ENCODE data around the gene MAP2K5. TPM values are rescaled to one million over a fixed set of nuclear protein-coding genes. Genes with fewer than 3 reads are reported as not detected.

The MAP2K5 gene
- total RNA-seq, 1 donor from 2014 or later, result 1.1 TPM

DNA sequence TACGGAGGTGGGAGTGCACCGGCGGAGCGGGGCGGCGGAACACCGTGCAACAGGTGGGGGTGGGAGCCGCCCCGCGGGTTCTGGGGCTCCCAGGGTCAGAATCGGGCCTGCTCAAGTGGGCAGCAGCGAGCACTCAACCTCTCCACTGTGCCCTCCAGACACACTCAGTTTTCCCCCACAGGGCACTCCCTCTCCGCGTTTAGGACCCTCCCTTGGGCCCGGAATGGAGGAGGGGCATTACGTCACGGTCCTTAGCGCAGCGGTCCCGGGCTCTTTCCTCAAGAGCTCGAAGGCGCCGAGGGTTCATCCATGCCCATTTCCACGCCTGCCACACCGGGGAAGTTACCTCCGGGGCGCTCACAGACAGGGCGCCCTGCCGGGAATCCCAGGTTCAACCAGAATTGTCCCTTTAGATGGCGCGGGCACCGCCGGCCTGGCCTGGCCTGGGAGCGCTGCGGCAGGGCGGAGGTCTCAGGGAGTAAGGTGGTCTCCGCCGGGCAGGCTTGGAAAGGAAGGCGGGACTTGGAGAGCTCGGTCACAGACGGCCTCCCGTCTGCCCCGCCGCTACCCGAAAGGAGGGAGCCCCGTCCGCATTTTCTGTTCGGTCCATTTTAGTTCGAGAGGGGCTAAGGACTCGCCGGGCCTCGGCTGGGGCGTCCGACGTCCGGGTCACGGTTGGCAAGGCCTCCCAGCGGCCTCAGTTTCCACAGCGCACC is 292.2 kb downstream of the MAP2K5 start:
- Histone ChIP-seq H3K27me3 (peaks cover 34% of the 10 kb centered on the region), H3K27ac (no peak overlapping the region), H3K36me3 (no peaks in the 10 kb centered on the region), H3K4me3 (peak overlapping the region; percentile 38 to 56), H3K9me3 (no peaks in the 10 kb centered on the region), H3K4me1 (peaks cover 10 to 32% of the 10 kb centered on the region in 2 donors)
- no peak for DNase-seq (ENCODE audit: low spot score in 2 of 2)
- TF ChIP-seq, protein P1, sequence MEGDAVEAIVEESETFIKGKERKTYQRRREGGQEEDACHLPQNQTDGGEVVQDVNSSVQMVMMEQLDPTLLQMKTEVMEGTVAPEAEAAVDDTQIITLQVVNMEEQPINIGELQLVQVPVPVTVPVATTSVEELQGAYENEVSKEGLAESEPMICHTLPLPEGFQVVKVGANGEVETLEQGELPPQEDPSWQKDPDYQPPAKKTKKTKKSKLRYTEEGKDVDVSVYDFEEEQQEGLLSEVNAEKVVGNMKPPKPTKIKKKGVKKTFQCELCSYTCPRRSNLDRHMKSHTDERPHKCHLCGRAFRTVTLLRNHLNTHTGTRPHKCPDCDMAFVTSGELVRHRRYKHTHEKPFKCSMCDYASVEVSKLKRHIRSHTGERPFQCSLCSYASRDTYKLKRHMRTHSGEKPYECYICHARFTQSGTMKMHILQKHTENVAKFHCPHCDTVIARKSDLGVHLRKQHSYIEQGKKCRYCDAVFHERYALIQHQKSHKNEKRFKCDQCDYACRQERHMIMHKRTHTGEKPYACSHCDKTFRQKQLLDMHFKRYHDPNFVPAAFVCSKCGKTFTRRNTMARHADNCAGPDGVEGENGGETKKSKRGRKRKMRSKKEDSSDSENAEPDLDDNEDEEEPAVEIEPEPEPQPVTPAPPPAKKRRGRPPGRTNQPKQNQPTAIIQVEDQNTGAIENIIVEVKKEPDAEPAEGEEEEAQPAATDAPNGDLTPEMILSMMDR (IDR thresholded peaks at IDR 0.05), result no peak
- intact Hi-C loops (cut with DNase I), result loop anchor here (5.0 to 10.0 kb wide), 2 partner anchors 377 to 890 kb away; no protein-coding TSS in a partner anchor

DNA sequence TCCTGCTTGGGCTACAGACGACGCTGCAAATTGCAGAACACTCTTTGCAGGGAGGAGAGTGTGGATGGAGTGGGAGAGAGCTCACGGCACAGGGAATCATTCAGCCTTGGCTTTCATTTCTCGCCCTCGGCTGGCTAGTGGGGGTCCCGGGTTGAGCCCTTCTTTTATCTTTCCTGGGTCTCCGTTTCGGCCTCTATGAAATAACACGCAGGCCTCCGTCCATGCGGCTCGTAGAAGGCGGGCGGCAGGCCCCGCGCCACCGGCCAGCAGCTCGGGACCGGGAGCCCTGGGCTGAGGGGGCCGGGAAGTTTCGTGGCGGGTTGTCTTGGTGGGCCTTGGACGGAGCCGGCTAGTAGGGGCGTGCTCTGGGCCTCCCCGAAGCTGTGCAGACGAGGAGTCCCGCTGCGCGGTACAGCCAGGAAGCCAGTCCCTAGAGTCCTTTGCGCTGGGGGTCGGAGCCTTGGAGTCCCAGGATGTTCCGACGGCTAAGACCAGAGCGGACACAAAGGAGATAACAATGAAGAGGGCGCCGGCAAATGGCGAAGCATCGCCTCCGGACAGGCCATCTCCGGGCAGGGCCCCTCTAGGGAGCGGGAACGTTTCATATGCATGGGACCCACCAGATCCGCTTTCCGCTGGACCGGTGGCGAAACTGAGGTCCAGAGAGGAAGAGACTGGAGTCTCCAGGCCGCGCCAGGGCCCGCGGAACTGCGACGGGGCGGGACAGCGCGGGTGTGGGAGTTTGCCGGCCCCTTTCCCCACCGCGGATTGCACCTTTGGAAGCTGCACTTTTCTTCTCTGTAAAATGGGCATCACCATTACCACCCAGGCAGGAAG is 293.0 kb downstream of the MAP2K5 start:
- Histone ChIP-seq H3K4me3 (peak overlapping the region; percentile 38 to 56), H3K36me3 (no peaks in the 10 kb centered on the region), H3K27me3 (peaks cover 26% of the 10 kb centered on the region), H3K9me3 (no peaks in the 10 kb centered on the region), H3K4me1 (peaks cover 10 to 32% of the 10 kb centered on the region in 2 donors), H3K27ac (no peak overlapping the region)
- intact Hi-C loops (cut with DNase I), result loop anchor here (5.0 to 10.0 kb wide), 2 partner anchors 378 to 891 kb away; no protein-coding TSS in a partner anchor
- TF ChIP-seq, protein P1 (IDR thresholded peaks at IDR 0.05), result no peak
- no peak for DNase-seq (ENCODE audit: low spot score in 2 of 2)

DNA sequence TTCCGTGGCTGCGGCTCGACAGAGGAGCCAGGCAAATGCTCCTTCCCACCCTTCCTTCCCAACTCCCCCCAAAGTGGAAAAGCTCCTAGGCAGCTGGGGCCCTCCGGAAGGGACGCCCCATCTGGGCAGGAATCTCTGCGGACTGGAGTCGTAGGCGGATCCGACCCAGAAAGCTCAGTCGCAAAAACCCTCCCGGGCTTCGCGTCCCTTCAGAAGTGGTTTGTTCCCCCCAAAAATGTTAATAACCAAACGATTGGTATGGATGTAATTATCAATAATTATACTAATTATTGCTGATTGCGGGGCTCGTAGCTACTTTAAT is 293.6 kb downstream of the MAP2K5 start:
- Histone ChIP-seq H3K4me1 (peaks cover 10 to 32% of the 10 kb centered on the region in 2 donors), H3K27me3 (peaks cover 26% of the 10 kb centered on the region), H3K27ac (no peak overlapping the region), H3K4me3 (peak overlapping the region; percentile 38 to 56), H3K36me3 (no peaks in the 10 kb centered on the region), H3K9me3 (no peaks in the 10 kb centered on the region)
- intact Hi-C loops (cut with DNase I), result loop anchor here (5.0 to 10.0 kb wide), 2 partner anchors 379 to 891 kb away; no protein-coding TSS in a partner anchor
- TF ChIP-seq, protein P1 (IDR thresholded peaks at IDR 0.05), result no peak
- DNase-seq (ENCODE audit: low spot score in 2 of 2), result no peak

DNA sequence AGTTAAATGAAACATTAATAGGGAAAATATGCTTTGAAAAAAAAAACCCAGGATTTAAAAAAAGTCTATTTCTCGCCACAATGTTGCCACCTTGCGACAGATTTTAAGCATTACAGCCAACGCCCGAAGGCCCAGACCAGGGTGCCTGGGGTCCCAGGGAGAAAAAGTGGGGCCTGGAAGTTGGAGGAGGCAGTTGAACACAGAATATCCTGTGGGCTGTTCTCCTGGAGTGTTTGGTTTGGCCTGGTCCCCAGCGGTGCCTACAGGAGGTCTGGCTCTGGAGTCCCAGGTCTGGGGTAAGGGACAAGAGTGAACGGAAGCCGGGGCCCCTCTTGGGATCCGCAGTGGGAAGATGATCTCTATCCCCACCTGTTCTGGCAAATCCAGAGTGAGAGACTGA is 294.0 kb downstream of the MAP2K5 start:
- intact Hi-C loops (cut with DNase I), result loop anchor here (5.0 to 10.0 kb wide), 2 partner anchors 379 to 892 kb away; no protein-coding TSS in a partner anchor
- TF ChIP-seq, protein P1 (IDR thresholded peaks at IDR 0.05), result peak; percentile 41 to 80 (median 77)
- Histone ChIP-seq H3K4me1 (peaks cover 10 to 34% of the 10 kb centered on the region in 2 donors), H3K4me3 (peak overlapping the region; percentile 38 to 56), H3K9me3 (no peaks in the 10 kb centered on the region), H3K27me3 (peaks cover 26% of the 10 kb centered on the region), H3K27ac (no peak overlapping the region), H3K36me3 (no peaks in the 10 kb centered on the region)
- no peak for DNase-seq (ENCODE audit: low spot score in 2 of 2)

DNA sequence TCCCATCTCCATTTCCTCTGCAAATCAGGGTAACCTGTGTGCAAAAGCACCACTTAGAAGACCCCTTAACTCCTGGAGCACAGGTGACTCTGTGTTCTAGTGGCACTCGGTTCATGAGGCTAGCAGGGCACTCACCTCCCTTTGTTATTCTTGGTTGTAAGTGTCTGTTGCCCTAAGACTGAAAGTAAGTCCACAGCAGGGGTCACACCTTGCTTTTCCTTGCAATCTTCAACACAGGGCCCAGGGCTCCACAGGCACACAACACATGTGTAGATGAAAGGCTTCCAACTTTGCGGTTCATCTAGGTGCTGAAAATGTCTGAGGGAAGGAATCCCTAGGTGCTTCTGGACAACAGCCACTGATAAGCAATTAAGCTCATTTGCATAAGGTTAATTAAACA is 294.5 kb downstream of the MAP2K5 start:
- intact Hi-C loops (cut with DNase I), result loop anchor here (5.0 to 10.0 kb wide), 2 partner anchors 380 to 892 kb away; no protein-coding TSS in a partner anchor
- no peak overlapping the region for H3K27ac ChIP-seq
- H3K27me3 ChIP-seq, result peaks cover 26% of the 10 kb centered on the region
- no peaks in the 10 kb centered on the region for H3K36me3 ChIP-seq
- no peaks in the 10 kb centered on the region for H3K9me3 ChIP-seq
- peaks cover 10 to 34% of the 10 kb centered on the region in 2 donors for H3K4me1 ChIP-seq
- DNase-seq (ENCODE audit: low spot score in 2 of 2), result no peak
- H3K4me3 ChIP-seq, result no peak overlapping the region
- TF ChIP-seq, protein P1 (IDR thresholded peaks at IDR 0.05), result no peak

All from ascending aorta (tissue), 2 donors.